NAMALWA (cell line): Measurements from ENCODE around the gene PAK6.

Experiments
- DNase-seq: peaks from one replicate; pipeline ENCODE4 v3.0.0-alpha.2; 2015; ENCODE audit warnings: low spot score

The PAK6 gene

GRCh38 chr15:40310993-40311392 lies 72.1 kb downstream of the PAK6 start:
- DNase-seq: no peak

GRCh38 chr15:40312370-40313158 lies 73.7 kb downstream of the PAK6 start:
- DNase-seq: no peak

GRCh38 chr15:40313531-40314398 lies 74.9 kb downstream of the PAK6 start:
- DNase-seq: peak; percentile 64

GRCh38 chr15:40314723-40315276 lies 75.9 kb downstream of the PAK6 start:
- DNase-seq: no peak

GRCh38 chr15:40316931-40317330 lies 78.1 kb downstream of the PAK6 start:
- no peak for DNase-seq

- no peak for DNase-seq
These were observed 78.7 kb downstream of the PAK6 start for GRCh38 chr15:40317580-40317979.

GRCh38 chr15:40320409-40320808 lies 81.5 kb downstream of the PAK6 start:
- DNase-seq: no peak

- DNase-seq: peak; percentile 87
These were observed 82.1 kb downstream of the PAK6 start for GRCh38 chr15:40320931-40321371.

- no peak for DNase-seq
These were observed 83.8 kb downstream of the PAK6 start for GRCh38 chr15:40322531-40323238.

- peak; percentile 96 for DNase-seq
These were observed 84.5 kb downstream of the PAK6 start, which contains the start of gene INAFM2 for GRCh38 chr15:40323239-40323952. INAFM2 (plus strand) TSS chr15:40323692; CDS start chr15:40324056, 364 bp downstream.

- DNase-seq: no peak
These were observed 85.4 kb downstream of the PAK6 start for GRCh38 chr15:40323953-40324937.

GRCh38 chr15:40325188-40325587 lies 86.3 kb downstream of the PAK6 start:
- DNase-seq: no peak

- DNase-seq: no peak
These were observed 86.8 kb downstream of the PAK6 start for GRCh38 chr15:40325700-40326099.
